PC-3 (cell line): ENCODE measurements around the gene CNTN4. TPM values are rescaled to one million over a fixed set of nuclear protein-coding genes. Genes with fewer than 3 reads are reported as not detected.
A peak's percentile ranks its signal among the peaks of the same experiment; 100 is the strongest.

Source experiments
- ATAC-seq: fragments of 200-7000 bp; cut with Tn5 transposase; 2 replicates; pipeline ENCODE4 v1.9.1; 2020; ENCODE audit warnings: mild to moderate bottlenecking, moderate library complexity
- BruUV-seq: library from RNA; stranded (reverse); fragments of 400-500 nt; replicated peaks from 2 replicates; lab custom pipeline; 2021; lab: Mats Ljungman, UMichigan
- CTCF ChIA-PET: fragments of 300-600 bp; sonication (Branson Sonifier 250); formaldehyde crosslinking; loops from one replicate; lab custom pipeline; 2022; ENCODE audit warnings: antibody characterized with exemption; lab: Charles Lee
- POLR2A ChIA-PET: fragments of 300-600 bp; sonication (Branson Sonifier 250); formaldehyde crosslinking; loops from one replicate; lab custom pipeline; 2022; ENCODE audit warnings: antibody characterized with exemption; ENCODE audit not compliant: unreplicated experiment; lab: Charles Lee
- DNase-seq: peaks from one replicate; pipeline ENCODE4 v3.0.0-alpha.2; 2015
- H2AFZ ChIP-seq: fragments of 300-600 bp; sonication (generic); 2 replicates; pipeline ENCODE4 v1.6.0; 2016; ENCODE audit warnings: antibody characterized with exemption, low read length
- H3F3A ChIP-seq: fragments of 300-600 bp; sonication (generic); one replicate; pipeline ENCODE4 v1.6.0; 2017; ENCODE audit warnings: antibody characterized with exemption, low read length, control low read depth, mild to moderate bottlenecking; ENCODE audit not compliant: unreplicated experiment
- H3K27ac ChIP-seq: fragments of 300-600 bp; sonication (generic); 2 replicates; pipeline ENCODE4 v1.5.1; 2016; ENCODE audit warnings: mild to moderate bottlenecking, low read length
- H3K27me3 ChIP-seq: fragments of 300-600 bp; sonication (generic); 2 replicates; pipeline ENCODE4 v1.6.1; 2016; ENCODE audit warnings: low read length, mixed read lengths
- H3K36me3 ChIP-seq: fragments of 300-600 bp; sonication (generic); 2 replicates; pipeline ENCODE4 v1.6.1; 2016; ENCODE audit warnings: low read depth, mixed run types, low read length, mixed read lengths
- H3K4me1 ChIP-seq: fragments of 300-600 bp; sonication (generic); 2 replicates; pipeline ENCODE4 v1.5.1; 2016; ENCODE audit warnings: low read length; ENCODE audit not compliant: insufficient read depth
- H3K4me2 ChIP-seq: fragments of 300-600 bp; sonication (generic); 2 replicates; pipeline ENCODE4 v1.6.0; 2016; ENCODE audit warnings: low read length
- H3K4me3 ChIP-seq: fragments of 300-600 bp; sonication (generic); 2 replicates; pipeline ENCODE4 v1.5.1; 2016; ENCODE audit warnings: mild to moderate bottlenecking, low read length, mixed read lengths
- H3K79me2 ChIP-seq: fragments of 300-600 bp; sonication (generic); 2 replicates; pipeline ENCODE4 v1.6.1; 2017; ENCODE audit warnings: low read length, mixed read lengths
- H3K9ac ChIP-seq: fragments of 300-600 bp; sonication (generic); 2 replicates; pipeline ENCODE4 v1.6.0; 2016; ENCODE audit warnings: mild to moderate bottlenecking, low read length
- H3K9me2 ChIP-seq: fragments of 300-600 bp; sonication (generic); replicated peaks from 2 replicates; pipeline ENCODE4 v1.6.1; 2016; ENCODE audit warnings: mixed run types, low read length, mixed read lengths
- H3K9me3 ChIP-seq: fragments of 300-600 bp; sonication (generic); 2 replicates; pipeline ENCODE4 v1.6.1; 2016; ENCODE audit warnings: low read length, mixed read lengths
- H4K20me1 ChIP-seq: fragments of 300-600 bp; sonication (generic); 2 replicates; pipeline ENCODE4 v1.6.1; 2016; ENCODE audit warnings: low read length, mixed read lengths
- EZH2 ChIP-seq: fragments of 300-600 bp; sonication (generic); IDR thresholded peaks from one replicate; pipeline ENCODE4 v1.6.1; 2017; ENCODE audit warnings: antibody characterized with exemption, mild to moderate bottlenecking, low read length; ENCODE audit not compliant: unreplicated experiment
- EZH2phosphoT487 ChIP-seq: fragments of 300-600 bp; sonication (generic); IDR thresholded peaks from 2 replicates; pipeline ENCODE4 v1.6.1; 2018; ENCODE audit warnings: mild to moderate bottlenecking, antibody characterized with exemption, low read length, borderline replicate concordance
- intact Hi-C: fragments of 100-400 bp; cut with micrococcal nuclease; formaldehyde crosslinking; loops from 2 replicates; pipeline ENCODE4 v1.9.0; 2023
- total RNA-seq: library from RNA; depleted of rRNA; stranded (reverse); fragments of >200 nt; gene quantifications from 2 replicates; pipeline ENCODE4 v1.2.3, GENCODE V29; 2014
- TF ChIP-seq, protein P1 (sequence below): fragments of 300-600 bp; sonication (generic); conservative IDR thresholded peaks from 2 replicates; pipeline ENCODE4 v1.5.1; 2017; ENCODE audit warnings: antibody characterized with exemption, low read depth, mild to moderate bottlenecking, low read length

CNTN4 gene
- total RNA-seq, 1 experiment from 2014 or later: not detected

DNA sequence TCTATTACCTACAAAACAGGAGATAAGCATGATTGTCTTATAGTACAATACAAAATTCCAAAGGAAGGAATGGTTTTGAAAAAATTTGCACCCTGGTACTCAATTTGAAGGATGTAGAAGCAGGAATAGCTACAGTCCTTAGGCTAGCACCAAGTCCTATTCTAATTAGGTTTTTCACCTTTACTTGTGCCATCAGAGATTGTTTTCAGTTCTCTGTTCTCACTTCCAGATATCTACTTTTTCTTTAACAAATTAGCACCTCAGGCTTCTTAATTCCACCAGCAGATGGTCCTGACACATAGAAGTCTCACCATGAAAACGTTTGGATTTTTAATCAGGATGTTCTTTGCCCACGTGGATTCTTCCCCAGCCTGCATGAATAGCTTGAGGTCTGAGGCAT, 967.7 kb downstream of the CNTN4 start:
- no peaks in the 10 kb centered on the region for H4K20me1 ChIP-seq
- ChIA-PET POLR2A (no interaction called here), CTCF (no interaction called here)

DNA sequence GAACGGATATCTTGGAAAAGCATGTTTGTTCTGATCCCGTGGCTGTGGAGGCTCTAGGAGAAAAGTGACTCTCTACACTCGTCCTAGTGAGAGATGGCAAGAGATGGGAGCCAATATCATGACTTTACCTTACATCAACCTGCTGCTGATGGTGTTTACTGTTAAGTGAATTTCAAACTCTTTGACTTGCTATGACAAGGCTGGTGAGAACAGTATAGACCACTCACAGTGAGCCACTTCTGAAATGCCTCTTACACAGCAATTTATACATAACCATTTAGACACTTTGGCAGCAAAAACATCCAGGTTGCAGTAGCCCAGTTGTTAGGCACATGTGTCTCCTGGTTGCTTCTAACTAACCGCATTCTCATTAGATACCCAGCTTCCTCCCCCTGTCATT, 968.2 kb downstream of the CNTN4 start:
- intact Hi-C loops: no loop called here
- BruUV-seq: no TSS peak
- TF ChIP-seq, protein P1, sequence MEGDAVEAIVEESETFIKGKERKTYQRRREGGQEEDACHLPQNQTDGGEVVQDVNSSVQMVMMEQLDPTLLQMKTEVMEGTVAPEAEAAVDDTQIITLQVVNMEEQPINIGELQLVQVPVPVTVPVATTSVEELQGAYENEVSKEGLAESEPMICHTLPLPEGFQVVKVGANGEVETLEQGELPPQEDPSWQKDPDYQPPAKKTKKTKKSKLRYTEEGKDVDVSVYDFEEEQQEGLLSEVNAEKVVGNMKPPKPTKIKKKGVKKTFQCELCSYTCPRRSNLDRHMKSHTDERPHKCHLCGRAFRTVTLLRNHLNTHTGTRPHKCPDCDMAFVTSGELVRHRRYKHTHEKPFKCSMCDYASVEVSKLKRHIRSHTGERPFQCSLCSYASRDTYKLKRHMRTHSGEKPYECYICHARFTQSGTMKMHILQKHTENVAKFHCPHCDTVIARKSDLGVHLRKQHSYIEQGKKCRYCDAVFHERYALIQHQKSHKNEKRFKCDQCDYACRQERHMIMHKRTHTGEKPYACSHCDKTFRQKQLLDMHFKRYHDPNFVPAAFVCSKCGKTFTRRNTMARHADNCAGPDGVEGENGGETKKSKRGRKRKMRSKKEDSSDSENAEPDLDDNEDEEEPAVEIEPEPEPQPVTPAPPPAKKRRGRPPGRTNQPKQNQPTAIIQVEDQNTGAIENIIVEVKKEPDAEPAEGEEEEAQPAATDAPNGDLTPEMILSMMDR: no peak
- TF ChIP-seq EZH2 (no peak), EZH2phosphoT487 (no peak)
- Histone ChIP-seq H4K20me1 (no peaks in the 10 kb centered on the region), H3K27me3 (no peaks in the 10 kb centered on the region), H3K79me2 (no peaks in the 10 kb centered on the region), H3K9ac (no peak overlapping the region), H3K36me3 (no peaks in the 10 kb centered on the region), H3K9me3 (no peaks in the 10 kb centered on the region), H3K4me2 (no peak overlapping the region), H3F3A (no peaks in the 10 kb centered on the region), H3K27ac (no peak overlapping the region), H3K9me2 (no peaks in the 10 kb centered on the region), H2AFZ (no peak overlapping the region), H3K4me3 (no peak overlapping the region), H3K4me1 (no peaks in the 10 kb centered on the region)
- no peak for ATAC-seq
- CTCF ChIA-PET: no interaction called here
- POLR2A ChIA-PET: no interaction called here
- DNase-seq: no peak

More for the DNA sequence above, 967.7 kb downstream of the CNTN4 start:
- ATAC-seq (no peak), DNase-seq (no peak)
- H3F3A ChIP-seq: no peaks in the 10 kb centered on the region
- H3K36me3 ChIP-seq: no peaks in the 10 kb centered on the region
- no peaks in the 10 kb centered on the region for H3K9me3 ChIP-seq
- no peak overlapping the region for H3K4me3 ChIP-seq
- no peaks in the 10 kb centered on the region for H3K27me3 ChIP-seq
- H3K4me1 ChIP-seq: no peaks in the 10 kb centered on the region
- intact Hi-C loops: no loop called here
- no peak overlapping the region for H2AFZ ChIP-seq
- BruUV-seq: no TSS peak
- no peak overlapping the region for H3K27ac ChIP-seq
- no peak overlapping the region for H3K9ac ChIP-seq
- no peaks in the 10 kb centered on the region for H3K79me2 ChIP-seq
- H3K9me2 ChIP-seq: no peaks in the 10 kb centered on the region
- TF ChIP-seq EZH2phosphoT487 (no peak), EZH2 (no peak)
- TF ChIP-seq, protein P1: no peak
- no peak overlapping the region for H3K4me2 ChIP-seq

DNA sequence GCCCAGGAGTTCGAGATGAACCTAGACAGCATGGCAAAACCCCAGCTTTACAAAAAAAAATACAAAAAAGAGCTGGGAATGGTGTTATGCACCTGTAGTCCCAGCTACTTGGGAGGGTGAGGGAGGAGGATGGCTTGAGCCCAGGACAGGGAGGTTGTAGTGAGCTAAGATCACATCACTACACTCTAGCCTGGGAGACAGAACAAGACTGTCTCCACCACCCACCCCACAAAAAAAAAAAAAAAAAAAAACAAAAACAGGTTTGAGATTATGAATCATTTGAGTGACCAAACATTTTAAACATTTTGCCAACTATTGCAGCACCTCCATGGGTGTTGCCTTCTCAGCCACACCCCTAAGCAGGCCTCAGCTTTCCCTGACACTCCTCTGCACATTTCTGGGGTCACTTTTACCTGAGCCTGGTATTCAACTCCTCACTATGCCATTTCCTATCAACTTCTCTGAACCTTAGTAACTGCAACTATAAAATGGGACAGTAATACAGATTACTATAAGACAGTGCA, 969.8 kb downstream of the CNTN4 start:
- Histone ChIP-seq H3F3A (no peaks in the 10 kb centered on the region), H4K20me1 (no peaks in the 10 kb centered on the region), H3K9me3 (no peaks in the 10 kb centered on the region), H3K9ac (no peak overlapping the region), H3K4me3 (no peak overlapping the region), H3K4me1 (no peaks in the 10 kb centered on the region), H3K4me2 (no peak overlapping the region), H3K27me3 (no peaks in the 10 kb centered on the region), H3K36me3 (no peaks in the 10 kb centered on the region), H3K9me2 (no peaks in the 10 kb centered on the region), H3K27ac (no peak overlapping the region), H2AFZ (no peak overlapping the region), H3K79me2 (no peaks in the 10 kb centered on the region)
- TF ChIP-seq, protein P1: no peak
- TF ChIP-seq EZH2 (no peak), EZH2phosphoT487 (no peak)
- CTCF ChIA-PET: no interaction called here
- ATAC-seq: no peak
- intact Hi-C loops: no loop called here
- DNase-seq: peak; percentile 37
- BruUV-seq: no TSS peak
- POLR2A ChIA-PET: no interaction called here
